GM08714 (cell line): ENCODE measurements around the gene DLGAP3.
A peak's percentile ranks its signal among the peaks of the same experiment; 100 is the strongest.
"Not testable (repeated sequence)": the region's sequence is repeated elsewhere in the genome, so short reads cannot be mapped to it uniquely, and the experiment has no call there.

ENCODE experiments used
- H3K4me3 ChIP-seq: fragments of 200-500 bp; sonication (Bioruptor generic); 2 replicates; pipeline ENCODE4 v1.5.1; 2014; ENCODE audit warnings: mild to moderate bottlenecking, low read length, inconsistent platforms
- ZNF274 ChIP-seq: IDR thresholded peaks from 2 replicates; pipeline ENCODE4 v1.6.1; 2012; ENCODE audit warnings: mild to moderate bottlenecking, low read depth, low read length

DLGAP3 gene, protein sequence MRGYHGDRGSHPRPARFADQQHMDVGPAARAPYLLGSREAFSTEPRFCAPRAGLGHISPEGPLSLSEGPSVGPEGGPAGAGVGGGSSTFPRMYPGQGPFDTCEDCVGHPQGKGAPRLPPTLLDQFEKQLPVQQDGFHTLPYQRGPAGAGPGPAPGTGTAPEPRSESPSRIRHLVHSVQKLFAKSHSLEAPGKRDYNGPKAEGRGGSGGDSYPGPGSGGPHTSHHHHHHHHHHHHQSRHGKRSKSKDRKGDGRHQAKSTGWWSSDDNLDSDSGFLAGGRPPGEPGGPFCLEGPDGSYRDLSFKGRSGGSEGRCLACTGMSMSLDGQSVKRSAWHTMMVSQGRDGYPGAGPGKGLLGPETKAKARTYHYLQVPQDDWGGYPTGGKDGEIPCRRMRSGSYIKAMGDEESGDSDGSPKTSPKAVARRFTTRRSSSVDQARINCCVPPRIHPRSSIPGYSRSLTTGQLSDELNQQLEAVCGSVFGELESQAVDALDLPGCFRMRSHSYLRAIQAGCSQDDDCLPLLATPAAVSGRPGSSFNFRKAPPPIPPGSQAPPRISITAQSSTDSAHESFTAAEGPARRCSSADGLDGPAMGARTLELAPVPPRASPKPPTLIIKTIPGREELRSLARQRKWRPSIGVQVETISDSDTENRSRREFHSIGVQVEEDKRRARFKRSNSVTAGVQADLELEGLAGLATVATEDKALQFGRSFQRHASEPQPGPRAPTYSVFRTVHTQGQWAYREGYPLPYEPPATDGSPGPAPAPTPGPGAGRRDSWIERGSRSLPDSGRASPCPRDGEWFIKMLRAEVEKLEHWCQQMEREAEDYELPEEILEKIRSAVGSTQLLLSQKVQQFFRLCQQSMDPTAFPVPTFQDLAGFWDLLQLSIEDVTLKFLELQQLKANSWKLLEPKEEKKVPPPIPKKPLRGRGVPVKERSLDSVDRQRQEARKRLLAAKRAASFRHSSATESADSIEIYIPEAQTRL

GRCh38 chr1:34929497-34929852 is at the start of gene DLGAP3:
Gene DLGAP3 (minus strand): TSS chr1:34929650. CDS start chr1:34905383, 24,267 bp downstream.
- peak within 1 kb of the TSS; percentile 42; the same call in 1 of the 2 replicates for H3K4me3 ChIP-seq
- no peak for TF ChIP-seq ZNF274

GRCh38 chr1:34978921-34979320 is 49.5 kb upstream of the DLGAP3 start:
- no peak for TF ChIP-seq ZNF274
- H3K4me3 ChIP-seq = no peak overlapping the region

- H3K4me3 ChIP-seq = no peak overlapping the region
- TF ChIP-seq ZNF274 = no peak
Observed at GRCh38 chr1:34977858-34978257, 48.4 kb upstream of the DLGAP3 start.

DNA sequence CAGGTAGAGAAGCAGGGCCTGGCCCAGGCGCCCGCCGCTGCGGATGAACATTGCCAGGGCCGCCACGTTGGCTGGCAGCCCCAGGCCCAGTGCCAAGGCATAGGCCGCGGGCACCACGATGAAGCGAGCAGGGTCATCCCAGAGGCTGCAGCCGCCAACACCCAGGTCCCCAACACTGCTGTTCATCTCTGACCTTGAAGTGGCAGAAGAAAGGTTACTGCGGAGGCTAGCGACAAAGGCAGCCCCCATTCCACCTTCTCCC is 47.7 kb upstream of the DLGAP3 start:
- TF ChIP-seq ZNF274 = no peak
- no peak overlapping the region for H3K4me3 ChIP-seq

DNA sequence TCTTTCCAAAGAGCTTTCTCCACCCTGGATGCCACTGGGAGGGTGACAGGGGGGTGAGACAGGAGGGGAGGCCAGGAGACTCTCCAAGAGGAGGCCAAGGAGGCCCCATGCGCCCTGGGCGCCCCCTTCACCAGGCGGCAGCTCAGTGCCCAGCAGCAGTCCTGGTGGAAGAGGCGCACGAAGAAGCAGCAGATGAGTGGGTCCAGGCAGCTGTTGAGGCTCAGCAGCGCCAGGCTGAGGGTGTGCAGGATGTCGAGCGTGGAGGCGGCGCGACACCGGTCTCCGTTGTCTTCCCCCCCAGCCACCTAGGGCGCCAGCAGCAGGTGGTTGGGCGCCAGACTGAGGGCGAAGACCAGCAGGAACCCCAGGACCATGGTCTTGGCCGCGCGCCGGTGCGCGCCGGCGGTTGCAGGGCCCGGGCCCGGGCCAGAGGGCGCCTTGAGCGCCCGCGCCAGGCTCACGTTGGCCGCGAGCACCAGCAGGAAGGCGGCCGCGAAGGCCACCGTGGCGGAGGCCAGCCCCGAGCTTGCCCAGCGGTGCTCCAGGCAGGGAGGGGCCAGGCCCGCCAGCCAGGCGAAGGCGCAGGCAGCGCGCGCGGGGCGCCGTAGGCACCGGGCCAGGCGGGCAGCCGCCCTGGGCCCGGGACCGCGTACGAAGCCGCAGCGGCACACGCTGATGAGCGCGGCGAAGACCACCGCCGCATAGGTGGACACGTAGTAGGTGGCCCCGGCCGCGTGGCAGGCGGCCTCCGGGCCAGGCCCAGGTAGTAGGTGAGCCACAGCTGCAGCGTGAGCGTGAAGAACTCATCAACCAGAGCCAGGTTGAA is 47.1 kb upstream of the DLGAP3 start:
- H3K4me3 ChIP-seq = no peak overlapping the region

DNA sequence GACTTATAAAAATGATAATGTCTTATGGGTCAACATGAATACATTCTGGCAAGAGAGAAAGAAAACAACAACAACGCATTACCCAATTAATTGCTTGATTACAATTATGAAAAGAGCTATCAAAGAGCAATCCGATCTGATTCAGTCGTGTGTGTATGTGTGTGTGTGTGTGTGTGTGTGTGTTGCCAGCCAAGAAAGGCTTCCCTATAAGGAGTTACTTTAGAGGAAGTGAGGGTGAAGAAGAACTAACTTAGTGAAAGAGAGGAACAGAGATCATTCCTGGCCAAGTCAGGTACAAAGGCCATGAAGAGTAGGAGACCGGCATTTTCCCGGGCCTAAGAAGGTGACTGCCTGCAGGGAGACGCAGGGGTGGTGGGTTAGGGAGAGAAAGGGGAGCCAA is 46.3 kb upstream of the DLGAP3 start:
- TF ChIP-seq ZNF274 = no peak

More for the DNA sequence above, 47.1 kb upstream of the DLGAP3 start:
- no peak for TF ChIP-seq ZNF274

GRCh38 chr1:34975338-34975737 is 45.9 kb upstream of the DLGAP3 start:
- TF ChIP-seq ZNF274 = no peak
- no peak overlapping the region for H3K4me3 ChIP-seq

More for the DNA sequence above, 46.3 kb upstream of the DLGAP3 start:
- no peak overlapping the region for H3K4me3 ChIP-seq

DNA sequence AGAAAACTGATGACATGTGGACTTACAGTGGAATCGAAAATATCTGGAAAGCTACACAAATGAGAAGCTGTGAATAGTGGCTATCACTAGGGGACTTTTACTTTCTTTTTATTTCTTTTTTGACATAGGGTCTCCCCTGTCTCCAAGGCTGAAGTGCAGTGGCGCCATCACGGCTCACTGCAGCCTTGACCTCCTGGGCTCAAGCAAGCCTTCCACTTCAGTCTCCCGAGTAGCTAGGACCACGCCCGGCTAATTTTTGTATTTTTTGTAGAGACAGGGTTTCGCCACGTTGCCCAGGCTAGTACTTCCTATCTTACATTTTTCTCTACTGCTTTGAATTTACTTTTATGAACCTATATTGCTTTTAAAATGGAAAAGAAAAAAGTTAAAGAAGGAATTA is 45.2 kb upstream of the DLGAP3 start:
- TF ChIP-seq ZNF274 = no peak
- no peak overlapping the region for H3K4me3 ChIP-seq

GRCh38 chr1:34973326-34973725 is 43.9 kb upstream of the DLGAP3 start:
- H3K4me3 ChIP-seq = no peak overlapping the region
- TF ChIP-seq ZNF274 = no peak

GRCh38 chr1:34970829-34971228 is 41.4 kb upstream of the DLGAP3 start:
- H3K4me3 ChIP-seq = no peak overlapping the region
- TF ChIP-seq ZNF274 = no peak

- H3K4me3 ChIP-seq = no peak overlapping the region
- no peak for TF ChIP-seq ZNF274
Observed at GRCh38 chr1:34970220-34970735, 40.8 kb upstream of the DLGAP3 start.

- not testable (repeated sequence) for H3K4me3 ChIP-seq
Observed at GRCh38 chr1:34968297-34968696, 38.8 kb upstream of the DLGAP3 start.

DNA sequence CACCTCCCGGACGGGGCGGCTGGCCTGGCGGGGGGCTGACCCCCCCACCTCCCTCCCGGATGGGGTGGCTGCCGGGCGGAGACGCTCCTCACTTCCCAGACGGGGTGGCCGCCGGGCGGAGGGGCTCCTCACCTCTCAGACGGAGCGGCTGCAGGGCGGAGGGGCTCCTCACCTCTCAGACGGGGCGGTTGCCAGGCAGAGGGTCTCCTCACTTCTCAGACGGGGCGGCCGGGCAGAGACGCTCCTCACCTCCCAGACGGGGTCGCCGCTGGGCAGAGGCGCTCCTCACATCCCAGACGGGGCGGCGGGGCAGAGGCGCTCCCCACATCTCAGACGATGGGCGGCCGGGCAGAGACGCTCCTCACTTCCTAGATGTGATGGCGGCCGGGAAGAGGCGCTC is 38.2 kb upstream of the DLGAP3 start:
- H3K4me3 ChIP-seq = not testable (repeated sequence)

DNA sequence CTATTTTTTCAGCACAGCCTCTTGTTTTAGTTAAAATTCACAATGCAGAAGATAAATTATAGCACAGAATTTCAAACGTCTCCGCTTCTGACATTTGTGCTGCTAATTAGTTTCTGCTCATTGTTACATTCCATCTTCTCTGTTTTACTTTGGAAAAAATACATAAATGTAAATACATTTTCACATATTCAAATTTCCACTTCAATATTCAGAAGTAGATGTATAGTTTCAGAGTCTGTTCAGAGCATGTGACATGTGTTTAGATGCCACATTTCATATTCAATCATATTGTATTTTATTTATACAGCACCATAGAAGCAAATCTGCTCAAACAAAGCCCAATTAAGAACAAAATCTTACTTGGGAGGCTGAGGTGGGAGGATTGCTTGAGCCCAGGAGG is 36.1 kb upstream of the DLGAP3 start:
- H3K4me3 ChIP-seq = no peak overlapping the region
- no peak for TF ChIP-seq ZNF274
